Measurements from ENCODE around the gene LARGE1. TPM values are rescaled to one million over a fixed set of nuclear protein-coding genes. Genes with fewer than 3 reads are reported as not detected.

The LARGE1 gene
- total and polyA plus RNA-seq, 7 donors, result 14.9 to 91.6 (median 46.1) TPM

DNA sequence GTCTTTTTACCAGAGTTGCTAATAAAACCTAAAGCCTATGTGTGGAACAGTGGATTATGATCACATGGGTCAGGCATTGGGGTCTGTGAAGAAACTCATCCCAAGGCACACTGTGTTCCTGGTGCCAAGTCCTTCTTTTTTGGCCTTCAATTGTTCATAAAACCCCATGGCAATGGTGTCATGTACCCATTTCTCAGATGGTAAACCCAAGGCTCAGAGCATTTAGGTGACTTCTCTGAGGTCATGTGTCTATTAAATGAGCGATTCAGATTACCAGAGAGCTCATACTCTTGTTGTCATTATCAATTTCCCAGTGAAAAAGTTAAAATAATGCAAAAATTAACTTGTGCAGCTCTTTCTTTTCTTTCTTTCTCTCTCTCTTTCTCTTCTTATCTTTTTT, 589.3 kb downstream of the LARGE1 start:
- no peak for ATAC-seq
- Histone ChIP-seq H3K4me1 (no peaks in the 10 kb centered on the region), H3K27me3 (ENCODE audit: insufficient read depth in 3 of 3, low read length in 2 of 3) (no peaks in the 10 kb centered on the region), H3K4me3 (no peak overlapping the region), H3K36me3 (ENCODE audit: insufficient read depth in 1 of 2, low read depth in 1 of 2) (no peaks in the 10 kb centered on the region), H3K27ac (no peak overlapping the region), H3K9me3 (no peaks in the 10 kb centered on the region)
- intact Hi-C loops (cut with DNase I), result no loop called here
- DNase-seq, result no peak
- 96 to 97% (median 96%) methylated on average over 1 of the region's 1 CpG for WGBS, 3 donors
- no peak for TF ChIP-seq CTCF (IDR thresholded peaks at IDR 0.05)

GRCh38 chr22:33330534-33330933, 589.7 kb downstream of the LARGE1 start:
- intact Hi-C loops (cut with DNase I), result no loop called here
- H3K27ac ChIP-seq, result no peak overlapping the region
- H3K36me3 ChIP-seq (ENCODE audit: insufficient read depth in 1 of 2, low read depth in 1 of 2), result no peaks in the 10 kb centered on the region
- 89 to 93% (median 91%) methylated on average over 2 of the region's 2 CpGs for WGBS, 3 donors
- no peaks in the 10 kb centered on the region for H3K4me1 ChIP-seq
- ATAC-seq (no peak), DNase-seq (no peak)
- no peaks in the 10 kb centered on the region for H3K27me3 ChIP-seq (ENCODE audit: insufficient read depth in 3 of 3, low read length in 2 of 3)
- TF ChIP-seq CTCF (IDR thresholded peaks at IDR 0.05), result no peak
- H3K4me3 ChIP-seq, result no peak overlapping the region
- H3K9me3 ChIP-seq, result no peaks in the 10 kb centered on the region

DNA sequence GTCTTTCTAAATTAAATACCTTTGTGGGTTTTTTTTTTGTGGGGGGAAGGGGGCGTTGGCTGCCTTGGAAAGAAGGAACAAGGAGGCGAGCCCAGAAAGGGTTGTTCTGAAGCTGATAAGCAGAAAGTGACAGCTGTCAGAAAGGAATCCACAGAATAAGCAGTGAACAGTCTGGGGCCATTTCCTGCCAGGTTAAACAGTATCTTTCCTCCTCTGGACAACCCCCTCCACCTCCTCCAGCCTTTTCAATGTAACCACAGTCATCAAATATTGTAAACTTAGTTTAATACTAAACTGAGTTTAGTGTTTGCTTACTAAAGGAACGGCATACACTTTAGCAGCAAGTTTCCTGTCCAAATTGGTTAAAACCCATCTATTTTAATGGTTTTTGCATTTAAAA, 590.9 kb downstream of the LARGE1 start:
- intact Hi-C loops (cut with DNase I), result no loop called here
- no peak for ATAC-seq
- H3K27ac ChIP-seq, result no peak overlapping the region

DNA sequence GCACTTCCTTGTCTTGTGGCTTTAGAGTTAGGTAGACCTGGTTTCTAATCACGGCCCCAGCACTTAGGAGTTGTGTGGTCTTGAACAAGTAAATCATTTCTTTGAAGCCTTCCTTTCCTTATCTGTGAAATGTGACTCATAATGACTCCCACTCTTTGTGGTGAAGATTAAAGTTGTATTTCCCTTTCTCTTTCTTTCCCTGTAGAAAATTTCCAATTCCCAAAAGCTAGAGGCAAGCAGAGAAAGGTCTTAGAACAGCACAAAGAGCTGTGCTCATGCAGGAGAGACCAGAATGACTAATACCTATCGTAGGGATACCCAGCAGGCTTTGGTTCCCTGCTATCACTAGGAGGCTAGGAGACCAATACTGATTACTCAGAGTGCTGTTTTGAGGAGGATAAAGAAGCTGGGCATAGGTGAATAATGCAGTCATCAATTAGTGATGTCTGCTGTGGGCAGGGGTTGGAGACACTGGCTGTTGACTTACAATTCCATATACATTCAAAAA, 591.4 kb downstream of the LARGE1 start:
- no peak for TF ChIP-seq CTCF (IDR thresholded peaks at IDR 0.05)
- Histone ChIP-seq H3K4me3 (no peak overlapping the region), H3K36me3 (ENCODE audit: insufficient read depth in 1 of 2, low read depth in 1 of 2) (no peaks in the 10 kb centered on the region), H3K27ac (no peak overlapping the region), H3K9me3 (no peaks in the 10 kb centered on the region), H3K4me1 (no peaks in the 10 kb centered on the region), H3K27me3 (ENCODE audit: insufficient read depth in 3 of 3, low read length in 2 of 3) (no peaks in the 10 kb centered on the region)
- 94 to 98% (median 94%) methylated on average over 2 of the region's 2 CpGs for WGBS, 3 donors
- DNase-seq (no peak), ATAC-seq (no peak)
- intact Hi-C loops (cut with DNase I), result no loop called here

More for the DNA sequence above, 590.9 kb downstream of the LARGE1 start:
- Histone ChIP-seq H3K9me3 (no peaks in the 10 kb centered on the region), H3K4me1 (no peaks in the 10 kb centered on the region), H3K4me3 (no peak overlapping the region), H3K27me3 (ENCODE audit: insufficient read depth in 3 of 3, low read length in 2 of 3) (no peaks in the 10 kb centered on the region), H3K36me3 (ENCODE audit: insufficient read depth in 1 of 2, low read depth in 1 of 2) (no peaks in the 10 kb centered on the region)
- no peak for DNase-seq
- WGBS, 3 donors, result 80 to 90% (median 88%) methylated on average over 3 of the region's 3 CpGs
- no peak for TF ChIP-seq CTCF (IDR thresholded peaks at IDR 0.05)

- Histone ChIP-seq H3K9me3 (no peaks in the 10 kb centered on the region), H3K36me3 (ENCODE audit: insufficient read depth in 1 of 2, low read depth in 1 of 2) (no peaks in the 10 kb centered on the region), H3K27me3 (ENCODE audit: insufficient read depth in 3 of 3, low read length in 2 of 3) (no peaks in the 10 kb centered on the region), H3K27ac (no peak overlapping the region), H3K4me1 (no peaks in the 10 kb centered on the region), H3K4me3 (no peak overlapping the region)
- no peak for DNase-seq
- ATAC-seq, result no peak
- intact Hi-C loops (cut with DNase I), result no loop called here
- 92 to 94% (median 92%) methylated on average over 9 of the region's 9 CpGs for WGBS, 3 donors
- no peak for TF ChIP-seq CTCF (IDR thresholded peaks at IDR 0.05)
Observed at GRCh38 chr22:33327348-33327860, 592.9 kb downstream of the LARGE1 start.
